Measurements from ENCODE around the gene ANKS3. TPM values are rescaled to one million over a fixed set of nuclear protein-coding genes. Genes with fewer than 3 reads are reported as not detected.

Gene ANKS3
- total and polyA plus RNA-seq, 8 donors: 11.6 to 183 (median 25.9) TPM

DNA sequence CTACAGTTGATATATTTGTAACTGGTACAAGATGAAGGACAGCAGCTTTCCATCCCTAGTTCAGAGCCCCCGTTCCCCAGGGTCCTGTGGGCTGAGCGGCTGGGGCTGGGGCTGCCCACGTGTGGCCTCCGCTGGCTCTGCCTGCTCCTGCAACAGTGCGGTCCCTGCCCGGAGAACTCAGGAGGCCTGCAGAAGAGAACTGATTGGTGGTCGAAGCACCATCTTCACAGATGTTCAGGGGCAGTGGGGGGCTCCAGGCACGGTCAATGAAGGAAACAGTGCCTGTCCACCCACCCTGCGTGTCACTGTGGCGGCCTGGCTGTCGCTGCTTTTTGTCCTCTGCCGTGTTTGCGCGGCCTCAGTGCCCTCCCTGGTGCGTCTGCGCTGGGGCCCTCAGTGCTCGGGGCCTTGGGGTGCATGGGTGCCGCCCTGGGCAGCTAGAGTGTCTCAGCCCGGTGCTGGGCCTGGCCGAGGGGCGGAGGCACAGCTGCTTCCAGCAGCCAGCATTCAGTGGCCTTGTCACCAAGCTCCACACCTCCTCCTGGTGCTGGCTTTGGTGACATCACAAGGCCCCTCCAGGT, 44.9 kb downstream of the ANKS3 start:
- no peaks in the 10 kb centered on the region for H3K9me3 ChIP-seq
- peaks cover 42 to 72% (median 66%) of the 10 kb centered on the region in 4 donors for H3K36me3 ChIP-seq
- no peaks in the 10 kb centered on the region for H3K27me3 ChIP-seq
- TF ChIP-seq POLR2A (IDR thresholded peaks at IDR 0.05) (no peak), EP300 (IDR thresholded peaks at IDR 0.05) (no peak), POLR2AphosphoS5 (IDR thresholded peaks at IDR 0.05) (no peak)
- TF ChIP-seq, protein P1, sequence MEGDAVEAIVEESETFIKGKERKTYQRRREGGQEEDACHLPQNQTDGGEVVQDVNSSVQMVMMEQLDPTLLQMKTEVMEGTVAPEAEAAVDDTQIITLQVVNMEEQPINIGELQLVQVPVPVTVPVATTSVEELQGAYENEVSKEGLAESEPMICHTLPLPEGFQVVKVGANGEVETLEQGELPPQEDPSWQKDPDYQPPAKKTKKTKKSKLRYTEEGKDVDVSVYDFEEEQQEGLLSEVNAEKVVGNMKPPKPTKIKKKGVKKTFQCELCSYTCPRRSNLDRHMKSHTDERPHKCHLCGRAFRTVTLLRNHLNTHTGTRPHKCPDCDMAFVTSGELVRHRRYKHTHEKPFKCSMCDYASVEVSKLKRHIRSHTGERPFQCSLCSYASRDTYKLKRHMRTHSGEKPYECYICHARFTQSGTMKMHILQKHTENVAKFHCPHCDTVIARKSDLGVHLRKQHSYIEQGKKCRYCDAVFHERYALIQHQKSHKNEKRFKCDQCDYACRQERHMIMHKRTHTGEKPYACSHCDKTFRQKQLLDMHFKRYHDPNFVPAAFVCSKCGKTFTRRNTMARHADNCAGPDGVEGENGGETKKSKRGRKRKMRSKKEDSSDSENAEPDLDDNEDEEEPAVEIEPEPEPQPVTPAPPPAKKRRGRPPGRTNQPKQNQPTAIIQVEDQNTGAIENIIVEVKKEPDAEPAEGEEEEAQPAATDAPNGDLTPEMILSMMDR (IDR thresholded peaks at IDR 0.05): no peak
- H3K4me3 ChIP-seq: no peak overlapping the region
- WGBS, 5 donors: 84 to 91% (median 87%) methylated on average over 12 to 21 of the region's 21 CpGs
- no peak overlapping the region for H3K27ac ChIP-seq
- intact Hi-C loops (cut with DNase I; ENCODE audit: low total_unique reads): no loop called here
- peaks cover 11 to 27% (median 20%) of the 10 kb centered on the region in 4 donors for H3K4me1 ChIP-seq
- DNase-seq: no peak

DNA sequence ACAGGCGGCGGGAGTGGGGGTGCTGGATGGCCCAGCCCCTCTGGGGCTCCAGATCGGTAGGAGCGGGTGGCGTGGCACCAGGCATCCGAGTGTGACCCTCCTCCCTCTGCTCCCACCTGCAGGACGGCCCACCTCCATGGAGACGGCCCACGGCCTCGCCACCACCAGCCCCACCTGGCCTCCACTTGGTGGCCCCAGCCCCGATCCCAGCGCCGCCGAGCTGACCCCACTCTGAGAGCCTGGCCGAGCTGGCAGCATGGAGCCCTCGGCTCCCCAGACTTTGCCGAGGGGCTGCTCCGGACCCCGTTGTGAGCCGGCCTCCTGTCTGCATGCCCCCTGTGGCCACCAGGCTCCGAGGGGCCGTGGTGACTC, 45.4 kb downstream of the ANKS3 start:
- Histone ChIP-seq H3K27me3 (no peaks in the 10 kb centered on the region), H3K36me3 (peaks cover 47 to 77% (median 71%) of the 10 kb centered on the region in 4 donors)

DNA sequence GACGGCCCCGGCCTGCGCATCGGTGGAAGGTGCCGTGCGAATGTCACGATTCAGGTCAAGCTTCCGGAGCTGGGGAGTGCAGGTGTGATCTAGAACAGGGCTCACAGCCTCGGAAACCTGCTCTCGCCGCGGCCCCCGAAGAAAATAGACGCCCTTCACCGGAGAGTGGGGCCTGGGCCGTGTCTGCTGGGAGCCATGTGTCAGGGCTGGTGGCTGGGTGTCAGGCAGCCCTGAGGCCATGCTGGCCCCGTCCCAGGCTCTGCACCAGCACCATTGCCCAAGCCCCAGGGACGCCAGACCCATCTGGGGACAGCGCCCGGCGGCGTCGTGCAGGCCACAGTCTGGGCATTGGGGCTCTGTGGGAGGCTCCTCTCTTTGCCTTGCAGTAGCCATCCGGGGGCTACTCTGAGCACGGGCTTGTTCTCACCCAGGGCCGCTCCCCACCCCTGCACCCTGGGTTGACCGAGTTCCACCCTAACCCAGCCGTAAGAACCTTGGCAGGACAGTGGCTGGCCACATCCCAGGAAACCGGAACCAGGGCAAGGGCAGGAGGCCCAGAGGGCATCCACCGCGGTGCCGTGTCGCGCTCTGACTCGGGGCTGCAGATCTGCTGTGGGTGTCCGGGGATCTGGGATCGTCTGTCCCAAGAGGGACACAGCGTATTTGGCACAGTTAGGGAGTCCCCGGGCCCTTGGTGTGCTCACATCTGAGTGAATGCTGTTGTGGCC, 46.0 kb downstream of the ANKS3 start:
- Histone ChIP-seq H3K27ac (no peak overlapping the region), H3K4me1 (peaks cover 10 to 29% (median 15%) of the 10 kb centered on the region in 4 donors), H3K9me3 (no peaks in the 10 kb centered on the region), H3K27me3 (no peaks in the 10 kb centered on the region), H3K36me3 (peaks cover 49 to 83% (median 76%) of the 10 kb centered on the region in 4 donors), H3K4me3 (no peak overlapping the region)
- TF ChIP-seq EP300 (IDR thresholded peaks at IDR 0.05) (no peak), POLR2A (IDR thresholded peaks at IDR 0.05) (no peak), POLR2AphosphoS5 (IDR thresholded peaks at IDR 0.05) (no peak)
- TF ChIP-seq, protein P1 (IDR thresholded peaks at IDR 0.05): no peak
- 82 to 90% (median 86%) methylated on average over 18 to 39 of the region's 39 CpGs for WGBS, 5 donors
- intact Hi-C loops (cut with DNase I; ENCODE audit: low total_unique reads): no loop called here
- DNase-seq: no peak

More for the DNA sequence above, 45.4 kb downstream of the ANKS3 start:
- H3K9me3 ChIP-seq: no peaks in the 10 kb centered on the region
- peak in 1 of 2 donors; percentile 14 for DNase-seq
- no peak overlapping the region for H3K4me3 ChIP-seq
- intact Hi-C loops (cut with DNase I; ENCODE audit: low total_unique reads): no loop called here
- H3K4me1 ChIP-seq: peaks cover 11 to 27% (median 16%) of the 10 kb centered on the region in 4 donors
- H3K27ac ChIP-seq: no peak overlapping the region
- TF ChIP-seq, protein P1 (IDR thresholded peaks at IDR 0.05): no peak
- TF ChIP-seq POLR2AphosphoS5 (IDR thresholded peaks at IDR 0.05) (no peak), EP300 (IDR thresholded peaks at IDR 0.05) (no peak), POLR2A (IDR thresholded peaks at IDR 0.05) (no peak)
- WGBS, 5 donors: 91 to 95% (median 92%) methylated on average over 12 to 22 of the region's 22 CpGs

DNA sequence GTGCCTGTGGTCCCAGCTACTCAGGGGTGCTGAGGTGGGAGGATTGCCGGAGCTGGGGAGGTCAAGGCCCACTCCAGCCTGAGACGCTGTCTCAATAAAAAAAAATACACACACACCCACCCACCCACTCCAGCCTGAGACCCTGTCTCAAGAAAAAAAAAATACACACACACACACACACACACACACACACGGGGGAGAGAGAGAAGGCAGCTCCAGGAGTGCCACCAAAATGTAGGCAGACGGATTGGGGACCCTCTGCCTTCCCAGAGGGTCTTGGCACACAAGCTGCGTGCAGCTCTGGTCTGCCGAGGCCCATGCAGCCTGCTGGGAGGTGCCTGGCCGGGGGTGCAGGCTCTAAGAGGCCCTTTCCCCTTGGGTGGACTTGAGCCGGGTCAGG, 46.7 kb downstream of the ANKS3 start:
- no peaks in the 10 kb centered on the region for H3K9me3 ChIP-seq
- peaks cover 10 to 29% (median 14%) of the 10 kb centered on the region in 4 donors for H3K4me1 ChIP-seq
- H3K27me3 ChIP-seq: no peaks in the 10 kb centered on the region
- 78 to 89% (median 85%) methylated on average over 6 to 8 of the region's 8 CpGs for WGBS, 5 donors
- no peak for DNase-seq
- H3K27ac ChIP-seq: no peak overlapping the region
- H3K36me3 ChIP-seq: peaks cover 49 to 90% (median 83%) of the 10 kb centered on the region in 4 donors
- intact Hi-C loops (cut with DNase I; ENCODE audit: low total_unique reads): no loop called here
- TF ChIP-seq POLR2AphosphoS5 (IDR thresholded peaks at IDR 0.05): no peak
- TF ChIP-seq, protein P1 (IDR thresholded peaks at IDR 0.05): no peak
- TF ChIP-seq EP300 (IDR thresholded peaks at IDR 0.05): no peak
- TF ChIP-seq POLR2A (IDR thresholded peaks at IDR 0.05): no peak
- no peak overlapping the region for H3K4me3 ChIP-seq
